Measurements from ENCODE around the gene MZT1. TPM values are rescaled to one million over a fixed set of nuclear protein-coding genes. Genes with fewer than 3 reads are reported as not detected.

Gene MZT1
- total RNA-seq, 1 experiment from 2014 or later: 21.3 TPM

DNA sequence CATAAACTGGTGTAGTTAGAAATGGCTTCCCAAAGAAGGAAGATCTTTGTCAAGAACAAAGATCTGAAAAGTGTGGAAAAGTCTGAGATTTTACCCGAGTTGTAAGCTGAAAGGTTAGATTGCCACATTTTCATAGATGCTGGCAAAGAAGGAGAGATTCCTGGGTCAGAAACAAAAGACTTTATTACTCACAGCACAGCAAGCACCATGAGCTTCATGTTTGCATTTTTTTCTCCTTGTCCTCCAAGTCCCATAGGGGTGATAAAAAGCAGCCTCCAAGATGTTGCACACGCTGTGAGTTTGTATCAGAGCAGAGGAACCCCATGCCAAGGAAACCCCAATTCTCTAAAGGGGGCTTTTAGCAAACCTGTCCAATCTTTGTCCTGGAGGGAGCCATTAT, 29.3 kb downstream of the MZT1 start:
- Histone ChIP-seq H3K9ac (ENCODE audit: extremely low read depth, insufficient read length, low read length) (no peak overlapping the region), H3K23ac (ENCODE audit: insufficient read length, low read depth, low read length) (no peak overlapping the region), H3K79me1 (ENCODE audit: insufficient read depth, low read depth, low read length, poor library complexity, severe bottlenecking) (no peaks in the 10 kb centered on the region), H4K8ac (replicated peaks; ENCODE audit: insufficient read length, low read depth, low read length) (no peak overlapping the region), H3K79me2 (ENCODE audit: insufficient read depth, low read length) (no peaks in the 10 kb centered on the region), H3K27me3 (ENCODE audit: insufficient read depth, low read length) (no peaks in the 10 kb centered on the region), H3K9me3 (ENCODE audit: control insufficient read depth, low read depth, low read length) (no peaks in the 10 kb centered on the region), H3K56ac (ENCODE audit: insufficient read length, low read depth, low read length) (no peak overlapping the region), H2BK5ac (ENCODE audit: insufficient read length, low read length) (no peak overlapping the region), H3K4me2 (ENCODE audit: insufficient read depth, insufficient read length, low read length) (no peak overlapping the region), H3K23me2 (ENCODE audit: insufficient read length, low read depth, low read length, poor library complexity, severe bottlenecking) (no peaks in the 10 kb centered on the region), H3K18ac (ENCODE audit: insufficient read length, low read depth, low read length) (no peak overlapping the region), H3K4me1 (ENCODE audit: insufficient read depth, low read length) (no peaks in the 10 kb centered on the region), H4K20me1 (ENCODE audit: control insufficient read depth, insufficient read depth, insufficient read length) (no peaks in the 10 kb centered on the region), H2BK120ac (ENCODE audit: low read depth, low read length, poor library complexity, severe bottlenecking) (no peak overlapping the region), H3K4ac (ENCODE audit: low read depth, low read length) (no peak overlapping the region), H2AFZ (ENCODE audit: low read length) (no peak overlapping the region), H2AK5ac (ENCODE audit: insufficient read length, low read length) (no peak overlapping the region), H2BK20ac (ENCODE audit: low read depth, low read length, poor library complexity, severe bottlenecking) (no peak overlapping the region), H3K14ac (ENCODE audit: insufficient read depth, low read length) (no peak overlapping the region), H3T11ph (ENCODE audit: low read length) (no peak overlapping the region), H2BK15ac (ENCODE audit: low read depth, low read length) (no peak overlapping the region), H3K27ac (ENCODE audit: insufficient read length, low read depth, low read length) (no peak overlapping the region), H4K5ac (ENCODE audit: insufficient read length, low read depth, low read length) (no peak overlapping the region), H4K91ac (ENCODE audit: insufficient read length, low read depth, low read length) (no peak overlapping the region), H2BK12ac (ENCODE audit: insufficient read length, low read depth, low read length) (no peak overlapping the region)
- no peaks in the 10 kb centered on the region for H3K4me1 Mint-ChIP-seq
- H3K4me3 Mint-ChIP-seq: no peak overlapping the region
- TF ChIP-seq, protein P1, sequence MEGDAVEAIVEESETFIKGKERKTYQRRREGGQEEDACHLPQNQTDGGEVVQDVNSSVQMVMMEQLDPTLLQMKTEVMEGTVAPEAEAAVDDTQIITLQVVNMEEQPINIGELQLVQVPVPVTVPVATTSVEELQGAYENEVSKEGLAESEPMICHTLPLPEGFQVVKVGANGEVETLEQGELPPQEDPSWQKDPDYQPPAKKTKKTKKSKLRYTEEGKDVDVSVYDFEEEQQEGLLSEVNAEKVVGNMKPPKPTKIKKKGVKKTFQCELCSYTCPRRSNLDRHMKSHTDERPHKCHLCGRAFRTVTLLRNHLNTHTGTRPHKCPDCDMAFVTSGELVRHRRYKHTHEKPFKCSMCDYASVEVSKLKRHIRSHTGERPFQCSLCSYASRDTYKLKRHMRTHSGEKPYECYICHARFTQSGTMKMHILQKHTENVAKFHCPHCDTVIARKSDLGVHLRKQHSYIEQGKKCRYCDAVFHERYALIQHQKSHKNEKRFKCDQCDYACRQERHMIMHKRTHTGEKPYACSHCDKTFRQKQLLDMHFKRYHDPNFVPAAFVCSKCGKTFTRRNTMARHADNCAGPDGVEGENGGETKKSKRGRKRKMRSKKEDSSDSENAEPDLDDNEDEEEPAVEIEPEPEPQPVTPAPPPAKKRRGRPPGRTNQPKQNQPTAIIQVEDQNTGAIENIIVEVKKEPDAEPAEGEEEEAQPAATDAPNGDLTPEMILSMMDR (conservative IDR thresholded peaks at IDR 0.05): no peak
- H3K27me3 Mint-ChIP-seq (ENCODE audit: low read depth): no peaks in the 10 kb centered on the region; the same call in 1 of the 2 replicates
- WGBS (ENCODE audit: extremely low coverage, insufficient read length, low lambda C conversion rate): no CpG with 5 or more reads among the region's 2 CpGs
- H3K27ac Mint-ChIP-seq: no peak overlapping the region
- no peak for DNase-seq
- peaks cover under 1 to 8% (median 3%) of the 10 kb centered on the region in 3 experiments; a peak in 6 of 7 replicates for H3K36me3 Mint-ChIP-seq (ENCODE audit: insufficient read depth in 1 of 3, low read depth in 3 of 3)
- H3K9me3 Mint-ChIP-seq: peaks cover 6 to 7% of the 10 kb centered on the region in 2 experiments
